ENCODE measurements around the gene AGO1.
"Not testable (repeated sequence)": the region's sequence is repeated elsewhere in the genome, so short reads cannot be mapped to it uniquely, and the experiment has no call there.

Gene AGO1

DNA sequence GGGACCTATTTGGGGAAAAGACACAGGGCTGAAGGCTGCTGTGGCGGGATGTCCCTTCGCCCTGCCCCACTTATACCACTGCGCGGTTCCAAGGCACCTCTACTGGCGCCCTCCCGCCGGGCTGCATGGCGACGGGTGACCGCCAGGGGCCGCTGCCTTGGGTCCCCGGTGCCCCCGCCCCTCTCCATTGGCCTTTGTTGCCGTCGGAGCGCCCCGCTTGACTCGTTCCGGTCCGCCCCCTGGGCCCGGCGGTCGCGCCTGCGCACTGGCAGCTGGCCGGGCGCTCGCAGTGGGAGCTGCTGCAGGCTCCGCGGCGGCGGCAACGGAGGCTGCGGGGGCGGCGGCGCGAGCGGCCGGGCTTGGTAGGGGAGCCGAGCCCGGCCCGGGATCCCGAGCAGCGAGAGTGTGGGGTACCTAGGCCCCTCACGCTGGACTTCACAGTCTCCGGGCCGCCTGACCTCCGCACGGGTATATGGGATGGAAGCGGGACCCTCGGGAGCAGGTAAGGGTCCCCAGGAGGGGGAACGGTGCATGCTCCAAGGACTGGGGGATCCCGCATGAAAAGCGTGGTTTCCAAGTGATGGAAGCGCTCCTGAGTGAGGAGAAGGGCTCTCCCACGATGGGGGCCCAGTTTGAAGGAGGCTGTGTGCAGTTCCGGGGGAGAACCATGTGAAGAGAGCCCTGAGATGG lies at the start of gene AGO1:
TSS of gene AGO1 (plus strand) at position 265 of the 690 bp plus-strand sequence. CDS start at position 478, 213 bp downstream.
- DNase-seq: peak; percentile 65

DNA sequence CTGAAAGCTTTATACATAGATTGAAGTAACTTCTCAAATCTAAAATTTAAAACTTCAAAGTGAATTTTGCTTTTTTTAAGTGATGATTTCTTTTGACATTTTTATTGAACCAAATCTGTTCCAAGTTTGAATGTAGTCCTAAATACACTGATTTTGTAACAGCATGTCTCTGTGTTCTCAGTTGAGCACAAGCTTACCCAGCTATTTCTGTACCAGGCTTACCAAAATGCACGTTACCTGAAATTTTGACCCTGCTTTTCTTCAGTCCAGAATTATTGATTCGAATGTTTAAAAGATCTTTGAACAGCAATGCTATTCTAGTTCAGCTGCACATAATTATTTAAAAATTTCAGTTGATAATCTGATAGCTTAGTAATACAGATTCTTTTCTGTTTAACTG lies 49.6 kb upstream of the AGO1 start:
- DNase-seq: no peak

DNA sequence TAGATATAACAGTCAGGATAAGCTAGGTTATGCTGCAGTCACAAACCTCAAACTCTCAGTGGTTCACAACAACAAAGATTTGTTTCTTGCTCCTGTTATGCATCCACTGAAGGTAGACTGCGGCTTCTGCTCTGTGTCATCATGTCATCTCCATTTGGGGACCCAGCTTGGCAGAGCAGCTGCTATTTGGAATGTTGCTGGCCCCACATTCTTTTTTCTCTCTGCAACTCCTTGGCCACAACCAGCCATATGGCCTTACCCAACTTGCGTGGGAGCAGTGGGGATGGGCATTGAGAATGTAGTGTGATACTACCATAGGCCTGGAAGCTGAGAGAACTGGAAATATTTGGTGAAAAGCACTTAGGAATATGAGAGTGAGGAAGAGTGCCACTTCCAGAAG lies 48.8 kb upstream of the AGO1 start:
- no peak for DNase-seq

DNA sequence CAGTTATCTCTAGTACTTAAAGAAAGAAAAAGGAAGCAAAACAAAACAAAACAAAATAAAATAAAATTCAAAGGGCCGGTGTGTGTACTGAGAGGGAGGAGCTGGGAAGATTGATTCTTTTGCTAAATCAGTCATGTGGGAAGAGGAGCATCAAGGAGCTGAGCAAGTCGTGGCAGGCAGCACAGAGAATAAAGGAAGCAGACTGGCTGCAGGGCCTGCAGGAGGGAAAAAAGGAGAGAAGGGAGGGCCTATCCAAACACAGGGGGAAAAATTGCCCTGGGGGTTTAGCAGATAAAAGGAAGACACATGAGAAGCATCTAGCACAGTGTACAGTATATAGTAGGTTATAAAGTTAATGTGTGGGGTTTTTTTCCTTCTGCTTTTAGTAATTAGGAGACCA lies 47.6 kb upstream of the AGO1 start:
- no peak for DNase-seq

DNA sequence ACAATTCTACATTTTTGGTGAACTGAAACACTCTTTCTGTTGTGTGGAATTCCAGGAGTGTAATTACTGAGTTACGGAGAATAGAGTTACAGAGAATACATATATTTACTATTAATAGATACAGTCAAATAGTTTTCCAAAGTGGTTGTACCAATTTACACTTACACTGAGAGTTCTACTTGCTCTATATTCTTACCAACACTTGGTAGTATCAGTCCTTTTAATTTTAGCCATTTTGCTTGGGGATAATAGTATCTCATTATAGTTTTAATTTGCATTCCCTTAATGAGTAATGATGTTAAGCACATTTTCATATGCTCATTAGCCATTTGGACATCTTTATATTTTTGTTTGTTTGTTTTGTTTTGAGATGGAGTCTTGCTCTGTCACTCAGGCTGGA lies 46.3 kb upstream of the AGO1 start:
- no peak for DNase-seq

DNA sequence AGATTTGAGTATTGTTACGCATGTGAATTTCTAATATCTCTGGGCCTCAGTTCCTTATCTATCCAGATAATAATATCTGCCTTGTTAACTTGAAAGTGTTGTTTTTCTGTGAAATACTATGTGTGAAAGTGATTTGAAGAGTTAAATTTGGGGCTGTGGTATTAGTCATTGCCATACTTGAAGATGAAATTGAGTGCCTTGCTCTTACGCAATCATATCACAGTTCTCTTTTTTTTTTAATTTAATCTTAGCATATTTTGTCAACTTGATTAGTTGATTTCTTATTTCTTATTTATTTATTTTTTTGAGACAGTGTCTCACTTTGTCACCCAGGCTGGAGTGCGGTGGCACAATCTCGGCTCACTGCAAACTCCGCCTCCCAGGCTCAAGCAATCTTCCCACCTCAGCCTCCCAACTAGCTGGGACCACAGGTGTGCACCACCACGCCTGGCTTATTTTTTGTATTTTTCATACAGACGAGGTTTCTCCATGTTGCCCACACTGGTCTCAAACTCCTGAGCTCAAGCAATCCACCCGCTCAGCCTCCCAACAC lies 44.2 kb upstream of the AGO1 start:
- no peak for DNase-seq

DNA sequence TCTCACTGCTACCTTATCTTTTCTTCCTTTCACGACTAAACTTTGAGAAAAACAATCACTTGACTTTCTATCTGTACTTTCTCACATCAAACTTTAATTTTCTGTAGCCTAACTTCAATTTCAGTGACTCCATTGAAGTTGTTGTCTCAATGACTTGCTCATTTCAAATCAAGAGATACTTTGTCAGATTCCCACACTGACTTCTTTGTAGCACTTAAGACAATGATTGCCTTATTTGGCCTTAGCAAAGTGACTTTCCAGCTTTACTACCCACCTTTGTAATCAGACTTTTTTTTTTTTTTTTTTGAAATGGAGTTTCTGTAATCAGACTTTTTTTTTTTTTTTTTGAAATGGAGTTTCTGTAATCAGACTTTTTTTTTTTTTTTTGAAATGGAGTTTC lies 38.2 kb upstream of the AGO1 start:
- no peak for DNase-seq

DNA sequence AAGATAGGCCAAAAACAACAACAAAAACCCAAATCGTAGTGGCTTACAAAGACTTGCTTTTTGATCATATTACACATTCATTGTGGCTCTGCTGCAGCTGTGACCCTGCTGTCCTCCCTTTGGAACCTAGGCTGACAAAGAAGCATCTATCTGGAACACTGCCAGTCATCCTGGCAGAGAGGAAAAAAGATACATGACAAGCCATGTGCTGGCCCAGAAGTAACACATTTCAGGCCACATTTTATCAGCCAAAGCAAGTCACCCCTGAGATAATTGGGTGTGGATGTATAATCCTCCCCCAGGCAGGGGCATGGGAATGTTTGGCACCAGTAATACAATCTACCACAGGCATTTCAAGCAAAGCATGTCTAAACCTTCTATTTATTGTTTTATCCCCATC lies 37.2 kb upstream of the AGO1 start:
- DNase-seq: no peak

DNA sequence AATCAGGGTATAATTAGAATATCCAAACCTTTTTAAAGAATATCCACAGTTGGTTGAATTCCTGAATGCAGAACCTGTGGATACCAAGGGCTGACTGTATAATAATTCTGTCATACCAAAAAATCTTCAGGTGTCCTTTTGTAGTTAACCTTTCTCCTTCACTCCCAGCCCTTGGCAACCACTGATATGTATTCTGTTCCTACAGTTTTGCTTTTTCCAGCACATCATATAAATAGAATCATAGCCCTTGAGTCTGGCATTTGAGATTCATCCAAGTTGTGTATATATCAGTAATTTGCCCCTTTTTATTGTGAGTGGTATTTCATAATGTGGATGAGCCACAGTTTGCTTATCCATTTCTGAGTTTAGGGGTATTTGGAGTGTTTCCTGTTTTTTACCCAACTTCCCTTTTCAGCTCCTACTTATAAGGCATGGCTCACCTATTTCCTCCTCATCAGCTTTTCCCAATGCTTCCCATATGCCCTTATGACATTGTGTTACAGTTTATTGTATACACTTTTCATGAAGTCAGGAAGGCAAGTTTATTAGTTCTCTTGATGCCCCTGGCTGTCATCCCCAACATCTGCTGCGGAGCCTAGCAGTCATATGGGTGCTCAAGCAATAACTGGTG lies 35.0 kb upstream of the AGO1 start:
- no peak for DNase-seq

DNA sequence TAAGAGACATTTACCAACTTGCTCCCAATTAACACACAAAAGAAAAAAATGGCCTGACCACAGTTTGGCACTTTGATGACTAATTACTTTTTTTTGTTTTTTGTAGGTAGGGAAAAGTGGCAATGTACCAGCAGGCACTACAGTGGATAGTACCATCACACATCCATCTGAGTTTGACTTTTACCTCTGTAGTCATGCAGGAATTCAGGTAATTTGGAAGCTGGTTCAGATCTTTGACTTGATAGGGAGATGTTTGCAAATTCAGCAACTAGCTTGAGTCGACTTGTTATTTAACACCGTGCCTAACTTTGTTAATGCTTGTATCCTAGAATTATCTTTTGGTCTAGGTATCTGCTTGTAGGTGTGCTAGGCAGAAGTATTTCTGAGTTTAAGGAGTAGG lies 33.0 kb upstream of the AGO1 start:
- DNase-seq: no peak

DNA sequence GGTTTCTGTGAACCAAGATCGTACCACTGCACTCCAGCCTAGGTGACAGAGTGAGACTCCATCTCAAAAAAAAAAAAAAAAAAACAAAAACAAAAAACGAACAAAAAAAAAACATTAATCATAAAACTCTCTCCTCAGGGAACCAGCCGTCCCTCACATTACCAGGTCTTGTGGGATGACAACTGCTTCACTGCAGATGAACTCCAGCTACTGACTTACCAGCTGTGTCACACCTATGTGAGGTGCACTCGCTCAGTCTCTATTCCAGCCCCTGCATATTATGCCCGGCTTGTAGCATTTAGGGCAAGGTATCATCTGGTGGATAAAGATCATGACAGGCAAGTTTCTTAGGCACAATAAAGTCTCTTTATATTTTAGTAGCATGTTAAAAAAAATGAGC lies 32.3 kb upstream of the AGO1 start:
- no peak for DNase-seq

DNA sequence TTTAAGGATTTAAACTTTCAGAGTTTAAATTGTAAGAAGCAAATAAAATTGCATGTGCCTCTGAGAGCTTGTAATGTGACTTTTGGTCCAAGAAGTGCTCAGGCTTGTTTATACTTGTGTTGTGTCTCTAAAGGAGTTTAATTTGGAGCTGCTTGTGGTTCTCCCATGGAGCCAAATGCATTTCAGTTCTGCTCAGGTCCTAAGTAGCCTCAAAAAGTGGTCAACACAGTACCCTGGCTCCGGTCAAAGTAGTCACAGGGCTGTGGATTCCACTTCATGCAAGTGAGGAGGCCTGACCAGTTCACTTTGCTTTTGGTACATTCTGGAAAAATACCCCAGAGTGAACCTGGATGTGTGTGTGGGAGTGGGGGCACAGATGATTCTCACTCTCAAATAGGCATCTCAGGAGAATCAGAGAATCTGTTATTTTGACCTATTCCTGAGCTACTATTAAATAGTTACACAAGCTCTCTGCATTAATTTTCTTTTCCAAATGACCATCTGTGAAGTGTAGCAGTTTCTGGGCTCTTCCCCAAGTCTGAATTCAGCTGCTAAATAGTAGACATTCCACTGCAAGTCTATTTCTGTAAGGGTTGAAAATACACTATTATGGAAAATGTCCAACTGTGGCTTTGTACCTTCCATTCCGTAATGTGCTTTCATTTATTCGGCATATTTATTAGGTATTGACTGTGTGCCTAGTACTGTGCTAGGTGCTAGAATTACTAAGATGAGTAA lies 31.7 kb upstream of the AGO1 start:
- no peak for DNase-seq

DNA sequence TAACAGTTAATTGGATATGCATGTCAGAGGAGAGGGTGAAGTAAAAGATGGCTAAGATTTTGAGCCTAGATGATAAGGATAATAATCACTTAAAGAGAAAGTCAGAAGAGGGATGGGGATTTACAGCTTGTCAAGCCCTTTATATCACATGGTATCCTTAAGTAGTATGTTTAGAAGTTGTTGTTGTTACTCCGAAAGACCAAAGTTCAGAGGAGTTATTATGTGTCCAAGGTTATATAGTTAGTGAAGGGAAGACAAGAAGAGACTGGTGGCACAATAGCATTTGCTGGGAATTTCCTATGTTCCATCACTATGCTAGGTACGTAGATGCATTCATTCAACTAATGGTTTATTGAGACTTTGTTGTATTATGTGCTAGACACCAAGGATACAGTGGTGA lies 30.8 kb upstream of the AGO1 start:
- DNase-seq: no peak

DNA sequence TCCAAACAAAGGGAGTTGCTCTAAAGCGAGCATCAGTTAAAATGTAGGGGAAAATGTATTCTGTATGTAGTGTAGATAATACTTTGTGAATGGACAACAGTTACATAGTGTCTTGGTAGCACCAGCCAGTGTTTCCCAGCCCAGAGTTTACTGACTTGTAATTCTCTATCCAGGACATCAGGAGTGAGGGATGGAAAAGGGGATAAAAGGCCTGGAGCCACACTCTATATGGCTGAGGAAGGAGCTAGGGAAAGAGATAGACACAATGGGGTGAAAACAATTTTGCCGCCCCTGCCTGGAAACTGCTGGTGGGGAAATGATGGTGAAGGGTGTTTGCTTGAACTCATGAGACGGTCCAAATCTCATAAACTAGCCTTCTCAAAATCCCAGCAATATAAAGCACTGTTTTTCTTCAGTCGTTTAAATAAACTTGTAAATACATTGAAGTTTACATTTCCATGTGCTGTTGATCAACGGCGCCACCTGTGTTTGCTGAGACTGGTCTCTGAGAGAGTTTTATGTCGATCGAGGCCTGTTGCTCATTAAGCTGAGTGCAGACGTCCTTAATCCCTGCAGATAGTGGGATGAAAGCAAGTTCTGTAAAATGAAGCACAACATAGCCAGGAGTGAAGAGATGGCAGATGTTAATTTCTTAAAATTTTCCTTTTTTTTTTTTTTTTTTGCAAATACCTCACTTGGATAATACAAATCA lies 27.9 kb upstream of the AGO1 start:
- DNase-seq: peak; percentile 18

DNA sequence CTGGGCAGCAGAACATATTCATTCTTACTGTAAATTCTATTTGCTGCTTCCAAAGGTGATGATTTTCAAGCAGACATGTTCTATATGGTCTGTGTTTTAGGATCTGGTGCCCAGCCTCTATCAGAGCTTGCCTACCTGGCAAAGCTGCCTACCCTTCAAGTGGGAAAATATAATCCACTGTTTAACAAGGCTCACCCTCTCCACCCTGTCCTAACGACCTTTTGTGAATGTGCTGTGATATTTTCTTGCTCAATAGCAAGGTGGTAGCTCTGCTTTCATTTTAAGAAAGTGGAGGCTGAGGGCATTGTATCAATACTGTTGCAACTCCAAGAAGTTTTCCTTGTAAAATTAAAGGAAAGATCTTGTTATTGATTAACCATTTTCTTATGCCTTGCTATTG lies 26.0 kb upstream of the AGO1 start:
- no peak for DNase-seq

DNA sequence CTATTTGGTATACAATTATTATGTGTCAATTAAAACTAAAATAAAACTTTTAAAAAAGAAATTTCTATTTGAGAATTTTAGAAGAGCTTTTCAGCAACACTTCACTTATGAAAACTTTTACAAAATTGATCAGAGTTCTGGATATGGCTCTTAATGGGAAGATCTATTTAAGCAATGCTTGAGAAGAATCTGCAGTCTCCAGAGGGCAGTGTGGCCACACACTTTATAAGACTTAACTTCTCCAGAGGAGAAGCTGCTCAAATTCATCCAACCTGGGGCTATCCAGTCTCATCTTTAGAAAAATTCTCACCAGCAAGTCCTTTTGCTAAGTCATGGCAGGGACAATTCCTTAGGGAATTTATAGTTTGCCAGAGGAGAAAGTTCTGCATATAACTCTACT lies 25.2 kb upstream of the AGO1 start:
- no peak for DNase-seq

DNA sequence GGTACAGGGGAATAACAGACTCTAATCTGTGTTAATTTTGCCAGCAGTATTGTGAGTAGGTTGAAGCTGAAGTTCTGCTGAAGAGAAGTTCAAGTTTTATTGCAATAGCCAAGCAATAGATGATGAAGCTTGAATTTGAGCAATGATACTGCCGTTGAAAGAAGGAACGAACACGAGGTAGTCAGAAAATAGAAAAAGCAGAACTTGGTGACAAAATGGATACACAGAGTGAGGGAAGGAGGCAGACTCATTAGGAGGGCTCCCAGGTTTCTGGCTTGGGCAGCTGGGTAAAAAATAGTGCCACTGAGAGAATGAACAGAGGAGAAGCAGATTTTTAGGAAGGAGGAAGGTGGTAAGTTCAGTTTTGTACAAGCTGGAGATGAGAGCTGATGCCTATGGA lies 22.3 kb upstream of the AGO1 start:
- DNase-seq: no peak

DNA sequence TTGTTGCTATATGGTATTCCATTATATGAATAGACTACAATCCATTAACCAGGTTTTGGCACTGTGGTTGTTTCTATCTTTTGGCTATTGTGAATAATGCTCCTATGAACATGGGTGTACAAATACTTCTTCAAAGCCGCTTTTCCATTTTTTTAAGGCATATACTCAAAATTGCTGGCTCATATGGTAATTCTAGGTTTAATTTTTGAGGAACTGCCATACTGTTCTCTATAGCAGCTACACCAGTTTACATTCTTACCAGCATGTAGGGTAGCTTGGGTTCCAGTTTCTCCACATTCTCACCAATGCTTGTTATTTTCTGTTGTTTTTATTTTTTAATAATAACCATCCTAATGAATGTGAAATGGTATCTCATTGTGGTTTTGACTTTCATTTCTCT lies 19.9 kb upstream of the AGO1 start:
- no peak for DNase-seq

DNA sequence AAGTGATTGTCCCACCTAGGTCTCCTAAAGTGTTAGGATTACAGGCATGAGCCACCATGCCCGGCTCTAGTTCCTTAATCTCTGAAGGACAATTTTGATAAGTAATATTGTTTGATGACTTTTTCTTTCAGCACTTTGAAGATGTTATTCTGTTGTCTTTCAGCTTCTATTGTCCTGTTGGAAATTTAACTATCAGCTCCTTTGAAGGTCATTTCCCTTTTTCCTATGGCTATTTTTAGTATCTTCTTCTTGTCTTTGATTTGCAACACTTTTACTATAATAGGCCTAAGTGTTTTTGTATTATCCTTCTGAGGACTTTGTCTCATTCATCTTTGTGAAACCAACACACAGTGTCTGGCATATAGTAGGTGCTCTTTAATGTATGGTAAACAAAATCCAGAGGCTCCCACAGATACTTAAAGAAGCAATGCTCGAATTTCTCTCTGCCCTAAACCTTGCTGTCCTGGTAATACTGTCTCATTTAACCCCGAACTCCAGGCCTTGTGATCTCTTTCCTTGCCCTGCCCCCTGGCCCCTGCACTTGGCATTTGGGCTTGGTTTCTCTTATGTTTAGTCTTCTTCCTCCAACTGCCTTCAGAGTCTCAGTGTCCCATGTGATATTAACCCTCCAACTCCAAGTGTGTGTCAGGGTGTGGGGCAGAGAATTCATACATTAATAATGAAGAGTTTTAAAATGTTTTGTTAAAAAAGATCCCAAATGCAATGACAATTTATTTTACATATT lies 19.0 kb upstream of the AGO1 start:
- no peak for DNase-seq

DNA sequence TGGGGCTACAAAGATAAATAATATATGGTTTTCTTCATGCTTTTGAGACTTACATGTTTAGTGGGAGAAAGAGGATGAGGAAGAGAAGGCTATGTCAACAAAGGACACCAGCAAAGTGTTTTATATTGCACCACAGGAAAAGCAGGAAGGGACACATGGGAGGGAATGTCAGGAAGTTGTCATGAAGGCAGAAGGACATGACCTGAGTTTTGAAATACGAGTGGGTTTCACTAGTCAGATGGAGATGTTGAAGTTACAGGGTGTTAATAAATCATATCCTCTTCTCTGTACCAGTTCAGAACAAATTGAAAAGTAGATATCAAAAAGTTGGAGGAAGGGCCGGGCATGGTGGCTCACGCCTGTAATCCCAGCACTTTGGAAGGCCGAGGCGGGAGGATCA lies 18.2 kb upstream of the AGO1 start:
- DNase-seq: no peak

DNA sequence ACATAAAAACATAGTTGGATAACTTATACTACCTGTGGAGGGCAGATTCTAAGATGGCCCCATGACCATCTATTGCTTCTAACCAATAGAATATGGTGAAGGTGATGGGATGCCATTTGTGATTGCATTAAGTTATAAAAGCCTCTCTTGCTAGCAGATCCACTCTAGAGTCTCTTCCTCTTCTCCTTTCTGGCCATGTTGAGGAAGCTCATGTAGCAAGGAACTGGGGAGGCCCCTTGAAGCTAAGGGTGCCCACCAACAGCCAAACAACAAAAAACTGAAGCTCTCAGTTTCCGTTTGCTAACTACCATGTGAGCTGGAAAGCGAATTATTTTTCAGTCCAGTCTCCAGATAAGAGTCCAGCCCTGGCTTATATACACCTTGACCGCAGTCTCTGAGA lies 16.0 kb upstream of the AGO1 start:
- DNase-seq: no peak

DNA sequence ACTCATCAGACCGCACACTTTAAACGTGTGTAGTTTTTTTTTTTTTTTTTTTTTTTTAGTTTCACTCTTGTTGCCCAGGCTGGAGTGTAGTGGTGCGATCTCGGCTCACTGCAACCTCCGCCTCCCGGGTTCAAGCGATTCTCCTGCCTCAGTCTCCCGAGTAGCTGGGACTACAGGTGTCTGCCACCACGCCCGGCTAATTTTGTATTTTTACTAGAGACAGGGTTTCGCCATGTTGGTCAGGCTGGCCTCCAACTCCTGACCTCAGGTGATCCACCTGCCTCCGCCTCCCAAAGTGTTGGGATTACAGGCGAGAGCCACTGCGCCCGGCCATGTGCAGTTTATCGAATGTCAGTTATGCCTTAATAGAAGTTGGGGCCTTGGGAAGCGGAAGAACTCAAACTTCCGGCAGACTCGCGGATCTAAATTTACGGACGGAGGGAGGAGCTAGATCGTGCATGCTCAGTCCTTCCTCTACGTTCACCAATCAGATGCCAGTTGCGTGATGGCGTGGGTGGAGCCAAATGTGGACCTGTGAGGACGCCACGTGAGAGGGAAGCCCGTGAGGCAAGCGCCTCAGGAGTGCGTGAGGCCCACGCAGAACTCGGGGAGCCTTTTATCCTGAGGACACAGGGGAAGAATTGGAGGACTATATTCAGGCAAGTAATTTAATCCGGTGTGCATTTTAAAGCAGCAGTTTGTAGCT lies 13.6 kb upstream of the AGO1 start:
- DNase-seq: not testable (repeated sequence)
